Measurements from ENCODE around the gene ATP2A2. TPM values are rescaled to one million over a fixed set of nuclear protein-coding genes. Genes with fewer than 3 reads are reported as not detected.
A peak's percentile ranks its signal among the peaks of the same experiment; 100 is the strongest.
"Not testable (repeated sequence)": the region's sequence is repeated elsewhere in the genome, so short reads cannot be mapped to it uniquely, and the experiment has no call there.

The ATP2A2 gene
- total RNA-seq, 2 donors from 2014 or later, result 248 to 311 TPM

DNA sequence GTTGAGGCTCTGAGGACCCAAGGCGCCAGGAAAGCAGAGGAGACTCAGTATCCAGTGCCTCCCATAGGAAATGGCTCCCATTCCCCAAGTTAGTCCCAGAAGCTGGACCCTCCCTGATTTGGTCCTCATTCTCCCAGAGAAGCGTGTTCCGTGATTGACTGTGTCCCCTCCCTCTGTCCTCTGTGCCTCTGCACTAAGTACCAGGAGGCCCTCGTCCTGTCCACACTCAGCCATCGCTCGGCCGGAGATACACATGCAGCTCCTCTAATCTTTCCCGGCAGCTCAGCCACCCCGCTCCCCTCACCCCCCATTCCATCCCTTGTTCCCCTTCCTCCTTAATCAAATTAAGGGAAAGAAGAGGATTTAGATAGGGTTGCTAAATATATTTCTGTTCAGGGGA, 28.3 kb upstream of the ATP2A2 start:
- no peak overlapping the region for H3K27ac ChIP-seq
- H3K9ac ChIP-seq (ENCODE audit: low read depth in 2 of 2, low read length in 2 of 2), result no peak overlapping the region
- no peaks in the 10 kb centered on the region for H3K9me3 ChIP-seq
- H3K4me1 ChIP-seq, result peaks cover 20% of the 10 kb centered on the region
- no peak for DNase-seq
- intact Hi-C loops (cut with DNase I), result no loop called here
- no peak overlapping the region for H3K4me3 ChIP-seq
- H3K27me3 ChIP-seq, result no peaks in the 10 kb centered on the region
- TF ChIP-seq, protein P1, sequence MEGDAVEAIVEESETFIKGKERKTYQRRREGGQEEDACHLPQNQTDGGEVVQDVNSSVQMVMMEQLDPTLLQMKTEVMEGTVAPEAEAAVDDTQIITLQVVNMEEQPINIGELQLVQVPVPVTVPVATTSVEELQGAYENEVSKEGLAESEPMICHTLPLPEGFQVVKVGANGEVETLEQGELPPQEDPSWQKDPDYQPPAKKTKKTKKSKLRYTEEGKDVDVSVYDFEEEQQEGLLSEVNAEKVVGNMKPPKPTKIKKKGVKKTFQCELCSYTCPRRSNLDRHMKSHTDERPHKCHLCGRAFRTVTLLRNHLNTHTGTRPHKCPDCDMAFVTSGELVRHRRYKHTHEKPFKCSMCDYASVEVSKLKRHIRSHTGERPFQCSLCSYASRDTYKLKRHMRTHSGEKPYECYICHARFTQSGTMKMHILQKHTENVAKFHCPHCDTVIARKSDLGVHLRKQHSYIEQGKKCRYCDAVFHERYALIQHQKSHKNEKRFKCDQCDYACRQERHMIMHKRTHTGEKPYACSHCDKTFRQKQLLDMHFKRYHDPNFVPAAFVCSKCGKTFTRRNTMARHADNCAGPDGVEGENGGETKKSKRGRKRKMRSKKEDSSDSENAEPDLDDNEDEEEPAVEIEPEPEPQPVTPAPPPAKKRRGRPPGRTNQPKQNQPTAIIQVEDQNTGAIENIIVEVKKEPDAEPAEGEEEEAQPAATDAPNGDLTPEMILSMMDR (IDR thresholded peaks at IDR 0.05), result no peak
- H3K36me3 ChIP-seq, result no peaks in the 10 kb centered on the region

DNA sequence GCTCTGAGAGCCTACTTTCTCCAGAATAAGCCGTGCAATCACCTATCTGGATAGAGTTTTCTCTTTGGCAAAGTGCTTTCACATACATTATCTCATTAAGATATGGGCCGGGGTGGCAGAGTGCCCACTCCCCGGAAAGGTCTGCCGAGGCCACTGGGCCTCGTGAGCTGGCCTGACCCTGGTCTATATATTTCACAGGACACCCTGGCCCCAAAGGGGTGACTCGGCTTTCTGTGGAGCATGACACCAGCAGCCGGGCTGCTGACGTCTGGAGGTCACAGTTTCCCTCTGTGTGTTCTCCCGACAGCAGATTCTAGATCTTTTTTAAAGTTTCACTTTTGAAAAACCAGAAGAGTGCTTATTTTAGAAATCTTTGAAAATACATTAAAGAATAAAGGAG, 27.9 kb upstream of the ATP2A2 start:
- H3K4me3 ChIP-seq, result no peak overlapping the region
- no peaks in the 10 kb centered on the region for H3K9me3 ChIP-seq
- H3K4me1 ChIP-seq, result peaks cover 15% of the 10 kb centered on the region
- H3K36me3 ChIP-seq, result no peaks in the 10 kb centered on the region
- intact Hi-C loops (cut with DNase I), result no loop called here
- no peak overlapping the region for H3K9ac ChIP-seq (ENCODE audit: low read depth in 2 of 2, low read length in 2 of 2)
- H3K27ac ChIP-seq, result no peak overlapping the region
- DNase-seq, result no peak
- TF ChIP-seq, protein P1 (IDR thresholded peaks at IDR 0.05), result no peak
- H3K27me3 ChIP-seq, result no peaks in the 10 kb centered on the region

DNA sequence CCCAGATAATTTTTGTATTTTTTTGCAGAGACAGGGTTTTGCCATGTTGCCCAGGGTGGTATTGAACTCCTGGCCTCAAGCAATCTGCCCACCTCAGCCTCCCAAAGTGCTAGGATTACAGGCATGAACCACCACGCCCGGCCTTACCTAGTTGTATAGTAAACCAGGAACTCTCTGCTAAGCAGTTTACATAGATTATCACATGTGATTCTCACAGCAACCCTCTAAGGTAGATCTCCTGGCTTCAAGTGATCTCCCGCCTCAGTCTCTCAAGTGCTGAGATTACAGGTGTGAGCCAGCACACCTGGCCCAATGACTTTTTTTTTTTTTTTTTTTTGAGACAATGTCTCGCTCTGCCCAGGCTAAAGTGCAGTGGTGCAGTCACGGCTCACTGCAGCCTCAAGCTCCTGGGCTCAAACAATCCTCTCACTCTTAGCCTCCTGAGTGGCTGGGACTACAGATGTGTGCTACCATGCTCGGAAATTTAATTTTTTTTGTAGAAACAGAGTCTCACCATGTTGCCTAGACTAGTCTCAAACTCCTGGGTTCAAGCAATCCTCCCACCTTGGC, 26.0 kb upstream of the ATP2A2 start:
- DNase-seq, result no peak
- Histone ChIP-seq H3K27ac (no peak overlapping the region), H3K9me3 (no peaks in the 10 kb centered on the region)

DNA sequence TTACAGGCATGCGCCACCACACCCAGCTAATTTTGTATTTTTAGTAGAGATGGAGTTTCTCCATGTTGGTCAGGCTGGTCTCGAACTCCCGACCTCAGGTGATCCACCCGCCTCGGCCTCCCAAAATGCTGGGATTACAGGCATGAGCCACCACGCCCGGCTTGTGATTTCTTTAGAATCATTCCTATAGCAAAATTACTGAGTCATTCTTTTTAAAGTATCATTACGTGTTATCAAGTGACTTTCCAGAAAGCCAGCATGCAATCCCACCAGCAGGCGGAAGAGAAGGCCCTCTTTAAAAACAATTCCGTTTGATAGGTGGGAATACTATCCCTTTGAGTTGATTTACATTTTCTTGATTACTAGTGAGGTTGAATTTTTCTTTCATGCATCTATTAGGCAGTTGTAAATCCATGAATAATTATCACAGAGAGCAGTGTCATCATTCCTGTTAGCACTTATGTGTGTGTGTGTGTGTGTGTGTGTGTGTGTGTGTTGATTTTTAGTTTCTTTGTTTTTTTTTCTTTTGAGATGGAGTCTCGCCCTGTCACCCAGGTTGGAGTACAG, 25.1 kb upstream of the ATP2A2 start:
- H3K9ac ChIP-seq (ENCODE audit: low read depth in 2 of 2, low read length in 2 of 2); H3K36me3 ChIP-seq; intact Hi-C loops (cut with DNase I); H3K9me3 ChIP-seq; H3K27me3 ChIP-seq; H3K4me1 ChIP-seq; H3K4me3 ChIP-seq; H3K27ac ChIP-seq; DNase-seq: not testable (repeated sequence)

More for the DNA sequence above, 26.0 kb upstream of the ATP2A2 start:
- no peaks in the 10 kb centered on the region for H3K27me3 ChIP-seq
- H3K9ac ChIP-seq (ENCODE audit: low read depth in 2 of 2, low read length in 2 of 2), result no peak overlapping the region
- H3K36me3 ChIP-seq, result no peaks in the 10 kb centered on the region
- no peak overlapping the region for H3K4me3 ChIP-seq
- TF ChIP-seq, protein P1 (IDR thresholded peaks at IDR 0.05), result no peak
- intact Hi-C loops (cut with DNase I), result no loop called here
- H3K4me1 ChIP-seq, result no peaks in the 10 kb centered on the region

DNA sequence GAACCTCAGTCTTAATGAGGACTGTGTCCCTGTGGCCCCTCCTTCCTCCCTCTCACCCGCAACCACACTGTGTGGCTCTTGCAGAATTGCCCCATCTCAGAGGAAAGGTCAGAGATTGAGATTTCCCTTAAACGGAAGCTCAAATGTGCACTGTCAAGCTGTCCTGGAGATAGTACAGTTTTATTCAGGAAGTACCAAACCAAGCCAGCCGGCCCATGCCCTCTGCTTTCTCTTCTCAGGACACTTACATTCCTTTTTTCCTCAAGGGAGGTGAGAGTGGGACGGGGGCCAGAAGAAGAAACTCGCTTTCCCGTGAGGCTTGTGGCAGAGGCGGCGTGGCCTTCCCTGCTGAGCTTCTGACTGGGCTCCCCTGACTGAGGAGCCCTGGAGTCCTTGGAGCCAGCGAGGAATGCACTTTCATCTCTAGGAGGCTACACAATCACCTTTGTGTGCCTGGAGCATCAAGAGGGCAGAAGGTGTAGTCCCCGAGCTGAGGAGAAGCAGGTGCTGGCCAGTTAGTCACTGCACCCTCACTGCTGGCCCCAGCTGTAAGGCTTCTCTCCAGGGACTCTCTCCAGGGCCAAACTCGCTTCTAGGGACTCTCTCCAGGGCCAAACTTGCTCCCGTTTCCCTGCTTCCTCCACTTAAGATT, 24.1 kb upstream of the ATP2A2 start:
- H3K4me3 ChIP-seq, result no peak overlapping the region
- H3K9me3 ChIP-seq, result no peaks in the 10 kb centered on the region
- H3K36me3 ChIP-seq, result no peaks in the 10 kb centered on the region
- H3K27me3 ChIP-seq, result no peaks in the 10 kb centered on the region
- H3K4me1 ChIP-seq, result no peaks in the 10 kb centered on the region
- H3K9ac ChIP-seq (ENCODE audit: low read depth in 2 of 2, low read length in 2 of 2), result no peak overlapping the region
- TF ChIP-seq, protein P1 (IDR thresholded peaks at IDR 0.05), result no peak
- intact Hi-C loops (cut with DNase I), result no loop called here
- H3K27ac ChIP-seq, result no peak overlapping the region
- peak; percentile 24 for DNase-seq

DNA sequence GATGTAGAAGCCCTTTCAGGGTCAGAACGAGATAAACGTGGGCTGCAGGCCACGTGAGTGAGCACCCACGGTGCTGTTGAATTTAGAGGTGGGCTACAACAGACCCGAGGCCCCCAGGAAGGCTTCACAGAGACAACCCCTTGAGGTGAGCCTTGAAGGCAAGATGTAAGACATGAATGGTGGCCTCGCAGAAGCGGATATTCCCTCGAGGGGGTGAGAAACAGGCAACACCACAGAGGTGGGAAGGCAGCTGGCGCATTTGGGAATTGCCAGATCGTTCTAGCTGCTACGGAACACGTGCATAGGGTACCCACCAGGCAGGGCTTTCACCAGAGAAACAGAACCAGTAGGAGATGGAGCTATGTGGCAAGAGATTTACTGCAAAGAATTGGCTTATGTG, 22.6 kb upstream of the ATP2A2 start:
- TF ChIP-seq, protein P1 (IDR thresholded peaks at IDR 0.05), result no peak
- DNase-seq, result no peak
- no peak overlapping the region for H3K9ac ChIP-seq (ENCODE audit: low read depth in 2 of 2, low read length in 2 of 2)
- no peaks in the 10 kb centered on the region for H3K36me3 ChIP-seq
- H3K27ac ChIP-seq, result no peak overlapping the region
- intact Hi-C loops (cut with DNase I), result no loop called here
- no peaks in the 10 kb centered on the region for H3K9me3 ChIP-seq
- H3K4me1 ChIP-seq, result no peaks in the 10 kb centered on the region
- H3K4me3 ChIP-seq, result no peak overlapping the region
- no peaks in the 10 kb centered on the region for H3K27me3 ChIP-seq

Measured in colonic mucosa (tissue), 4 donors.